HG03135 (cell line): ENCODE data around the gene ITGA2B.
"Not testable (repeated sequence)": the region's sequence is repeated elsewhere in the genome, so short reads cannot be mapped to it uniquely, and the experiment has no call there.

Source experiments
- ATAC-seq: cut with Tn5 transposase; IDR thresholded peaks from one replicate; pipeline ENCODE4 v1.9.1; 2021; ENCODE audit warnings: mild to moderate bottlenecking, moderate library complexity; ENCODE audit not compliant: unreplicated experiment

ITGA2B gene

DNA sequence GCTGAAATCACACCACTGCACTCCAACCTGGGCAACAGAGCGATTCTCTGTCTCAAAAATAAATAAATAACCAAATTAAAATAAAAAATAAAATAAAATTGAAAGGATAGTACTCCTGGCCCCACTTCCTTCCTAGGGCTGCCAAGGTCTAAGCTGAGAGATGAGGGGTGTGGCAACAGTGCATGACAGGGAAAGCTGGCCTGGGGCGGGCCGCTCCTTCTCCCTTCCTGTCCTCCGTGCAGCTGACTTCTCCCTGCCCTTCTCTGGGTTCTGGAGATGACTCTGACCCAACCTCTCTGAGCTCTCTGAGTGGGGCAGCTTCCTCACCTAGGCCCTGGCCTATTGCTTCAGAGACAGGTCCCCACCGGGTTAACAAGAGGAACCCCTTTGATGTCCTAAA lies 56.1 kb downstream of the ITGA2B start:
- no peak for ATAC-seq

DNA sequence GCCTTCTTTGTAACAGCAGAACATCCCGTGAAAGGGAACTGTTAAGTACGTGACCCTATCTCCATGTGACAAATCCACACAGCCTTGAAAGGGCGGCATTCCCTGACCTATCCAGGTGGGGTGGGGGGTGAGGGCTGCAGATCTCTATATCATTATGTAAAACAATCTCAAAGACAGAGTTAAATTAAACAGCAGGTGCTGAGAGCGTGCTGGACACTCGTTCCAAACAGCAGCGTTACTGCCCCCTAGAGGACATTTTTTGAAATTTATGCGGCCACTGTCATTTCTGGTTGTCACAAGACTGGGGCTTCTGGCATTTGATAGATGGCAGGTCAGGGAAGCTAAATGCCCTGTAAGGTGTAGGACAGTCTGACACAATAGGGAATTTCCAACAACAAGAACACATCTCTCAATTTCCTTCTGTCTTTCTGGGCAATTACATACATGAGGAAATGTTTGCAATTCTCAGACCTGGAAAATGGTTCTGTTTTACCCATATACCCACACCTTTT lies 58.1 kb downstream of the ITGA2B start:
- no peak for ATAC-seq

DNA sequence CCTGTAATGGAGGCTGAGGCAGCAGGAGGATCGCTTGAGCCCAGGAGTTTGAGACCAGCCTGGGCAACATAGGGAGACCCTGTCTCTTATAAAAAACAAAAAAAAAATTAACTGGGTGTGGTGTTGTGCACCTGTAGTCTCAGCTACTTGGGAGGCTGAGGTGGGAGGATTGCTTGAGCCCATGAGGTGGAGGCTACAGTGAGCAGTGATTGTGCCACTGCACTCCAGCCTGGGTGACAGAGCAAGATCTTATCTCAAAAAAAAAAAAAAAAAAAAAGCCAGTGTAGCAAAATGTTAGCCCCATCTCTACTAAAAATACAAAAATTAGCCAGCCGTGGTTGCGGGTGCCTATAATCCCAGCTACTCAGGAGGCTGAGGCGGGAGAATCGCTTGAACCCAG lies 59.2 kb downstream of the ITGA2B start:
- not testable (repeated sequence) for ATAC-seq

DNA sequence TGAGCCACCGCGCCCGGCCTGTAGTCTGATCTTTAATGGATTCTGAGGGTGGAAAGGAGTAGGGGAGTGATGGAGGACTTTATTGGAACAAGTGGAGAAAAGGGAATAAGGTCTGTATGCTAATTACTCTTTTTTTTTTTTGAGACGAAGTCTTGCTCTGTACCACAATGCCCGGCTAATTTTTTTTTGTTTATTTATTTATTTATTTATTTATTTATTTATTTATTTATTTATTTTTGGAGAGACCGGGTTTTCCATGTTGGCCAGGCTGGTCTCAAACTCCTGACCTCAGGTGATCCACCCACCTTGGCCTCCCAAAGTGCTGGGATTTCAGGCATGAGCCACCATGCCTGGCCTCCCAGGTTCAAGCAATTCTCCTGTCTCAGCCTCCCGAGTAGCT lies 59.9 kb downstream of the ITGA2B start:
- ATAC-seq = not testable (repeated sequence)

DNA sequence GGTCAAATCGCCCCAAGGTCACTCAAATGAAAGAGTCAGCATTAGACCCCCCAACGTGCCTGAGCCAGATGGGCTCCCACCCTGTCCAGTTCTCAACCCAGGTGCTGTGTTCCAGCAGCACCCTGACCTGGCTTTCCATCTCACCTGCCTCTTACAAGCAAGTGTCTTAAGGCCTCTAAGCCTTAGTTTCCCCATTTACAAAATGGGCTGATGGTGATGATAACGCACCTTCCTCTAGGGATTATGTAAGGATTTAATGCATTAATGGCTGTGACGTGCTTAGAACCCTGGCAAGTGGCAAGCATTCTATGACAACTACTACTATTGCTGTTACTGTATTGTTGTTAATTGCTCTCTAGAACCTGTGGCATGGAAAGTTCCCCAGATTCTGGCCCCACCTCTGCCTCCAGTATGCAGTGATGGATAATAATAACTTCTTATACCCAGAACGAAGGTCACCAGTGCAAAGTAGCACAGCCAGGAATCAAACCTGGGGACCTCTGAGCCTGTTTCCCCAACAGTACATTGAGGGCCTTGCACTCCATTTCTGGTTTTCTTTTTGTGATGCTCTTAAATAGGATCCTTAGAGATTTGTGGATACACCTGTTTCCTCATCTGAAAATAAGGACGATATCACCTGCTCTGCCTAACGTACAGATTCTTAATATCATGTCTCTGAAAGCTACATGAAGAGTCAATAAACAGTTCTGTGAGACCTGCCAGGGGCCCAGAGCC lies 61.6 kb downstream of the ITGA2B start:
- ATAC-seq = no peak

DNA sequence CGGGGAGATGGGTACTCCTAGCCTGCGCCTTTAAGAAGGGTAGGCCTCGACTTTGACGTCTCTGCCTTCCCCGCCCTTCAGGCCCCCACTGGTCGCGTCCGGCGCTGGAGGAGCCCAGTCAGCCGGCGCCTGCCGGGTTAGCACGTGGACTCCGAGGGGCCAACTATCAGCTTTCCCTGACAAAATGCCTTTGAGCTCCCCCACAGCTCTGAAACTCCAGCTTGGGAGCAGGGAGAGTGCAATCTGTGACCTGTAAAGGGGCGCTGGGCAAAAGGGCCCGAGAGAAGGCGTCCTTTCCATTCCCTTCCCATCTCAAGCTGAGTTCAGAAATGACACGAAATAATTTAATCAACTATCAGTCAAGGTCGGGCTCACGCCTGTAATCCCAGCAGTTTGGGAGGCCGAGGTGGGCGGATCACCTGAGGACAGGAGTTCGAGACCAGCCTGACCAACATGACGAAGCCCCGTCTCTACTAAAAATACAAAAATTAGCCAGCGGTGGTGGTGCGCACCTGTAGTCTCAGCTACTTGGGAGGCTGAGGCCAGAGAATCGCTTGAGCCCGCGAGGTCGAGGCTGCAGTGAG lies 62.5 kb downstream of the ITGA2B start:
- peak; percentile 43 for ATAC-seq

DNA sequence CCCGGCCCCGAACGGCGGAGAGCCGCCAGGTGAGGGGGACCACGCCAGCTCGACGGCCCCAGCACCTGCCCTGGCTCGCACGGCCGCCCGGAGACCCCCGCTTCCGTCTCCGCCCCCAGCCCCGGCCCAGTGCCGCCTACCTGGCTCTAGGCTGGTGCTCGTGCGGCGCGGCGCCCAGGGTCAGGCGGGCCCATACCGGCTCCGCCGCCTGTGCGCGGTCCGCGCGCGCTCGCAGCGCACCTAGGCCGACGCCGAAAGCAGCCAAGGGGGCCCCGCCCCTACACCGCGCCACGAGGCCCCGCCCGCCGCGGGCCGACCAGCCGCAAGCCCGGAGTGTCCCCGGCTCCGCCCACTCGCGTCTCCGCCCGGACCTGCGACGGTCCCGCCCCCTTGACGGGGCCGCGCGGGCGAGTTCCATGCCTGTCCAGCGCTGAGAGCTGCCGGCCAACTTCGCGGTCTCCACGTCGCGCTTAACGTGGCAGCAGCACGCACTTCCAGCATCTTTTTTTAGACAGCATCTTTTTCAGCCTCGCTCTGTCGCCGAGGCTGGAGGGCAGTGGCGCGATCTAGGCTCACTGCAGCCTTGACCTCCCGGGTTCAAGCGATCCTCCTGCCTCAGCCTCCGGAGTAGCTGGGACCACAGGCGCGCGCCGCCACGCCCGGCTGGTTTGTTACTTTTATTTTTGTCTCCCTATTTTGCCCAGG lies 64.7 kb downstream of the ITGA2B start, which contains the start of gene SLC25A39:
SLC25A39 (minus strand) TSS at position 253 of the 705 bp plus-strand sequence. CDS start 1,261 bp downstream, outside the sequence.
- peak; percentile 69 for ATAC-seq

DNA sequence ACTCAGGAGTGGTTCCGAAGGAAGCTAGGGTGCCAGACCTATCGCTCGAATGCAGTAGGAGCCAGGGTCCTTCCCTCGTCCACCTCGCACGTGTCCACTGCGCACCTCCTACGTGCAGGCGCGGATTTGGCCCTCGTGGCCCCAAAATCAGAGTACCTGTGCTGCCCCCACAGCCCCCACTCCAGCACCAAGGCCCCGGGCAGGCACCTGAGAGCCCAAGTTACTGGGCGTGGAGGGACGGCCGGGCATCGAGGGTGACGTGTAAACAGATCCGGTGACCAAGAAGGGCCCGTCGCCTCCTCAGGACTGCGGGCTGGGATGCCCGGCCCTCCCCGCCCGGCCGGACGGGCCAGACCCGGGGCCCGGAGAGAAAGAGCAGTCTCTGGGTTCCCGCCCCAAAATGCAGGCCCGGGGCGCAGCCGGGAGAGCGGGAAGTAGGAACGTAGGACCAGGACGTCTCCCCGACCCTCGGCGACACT lies 65.3 kb downstream of the ITGA2B start:
- ATAC-seq = no peak

DNA sequence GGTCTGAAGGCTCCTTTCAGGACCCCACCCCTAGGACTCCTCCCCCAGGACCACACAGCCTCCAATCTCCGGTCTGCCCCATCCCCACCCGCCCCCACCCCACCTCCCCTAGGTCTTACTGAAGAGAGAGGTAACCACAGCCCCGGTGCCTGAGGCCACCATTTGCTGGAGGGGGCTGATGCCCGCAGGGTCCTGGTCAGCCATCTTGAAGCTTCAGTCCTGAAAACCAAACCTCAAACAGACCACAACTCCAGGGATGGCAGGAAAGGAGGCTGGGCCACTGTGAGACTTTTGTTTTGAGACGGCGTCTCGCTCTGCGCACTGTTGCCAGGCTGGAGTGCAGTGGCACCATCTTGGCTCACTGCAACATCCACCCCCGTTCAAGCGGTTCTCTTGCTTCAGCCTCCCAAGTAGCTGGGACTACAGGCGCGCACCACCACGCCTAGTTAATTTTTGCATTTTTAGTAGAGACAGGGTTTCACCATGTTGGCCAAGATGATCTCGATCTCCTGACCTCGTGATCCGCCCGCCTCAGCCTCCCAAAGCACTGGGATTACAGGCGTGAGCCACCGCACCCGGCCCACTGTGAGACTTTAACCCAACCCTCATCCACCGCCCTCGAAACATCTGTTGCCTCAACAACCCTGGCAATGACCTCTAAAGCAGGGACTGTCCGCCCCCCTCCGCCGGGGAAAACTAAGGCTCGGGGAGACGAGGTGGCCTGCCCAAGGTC lies 65.9 kb downstream of the ITGA2B start:
- no peak for ATAC-seq

DNA sequence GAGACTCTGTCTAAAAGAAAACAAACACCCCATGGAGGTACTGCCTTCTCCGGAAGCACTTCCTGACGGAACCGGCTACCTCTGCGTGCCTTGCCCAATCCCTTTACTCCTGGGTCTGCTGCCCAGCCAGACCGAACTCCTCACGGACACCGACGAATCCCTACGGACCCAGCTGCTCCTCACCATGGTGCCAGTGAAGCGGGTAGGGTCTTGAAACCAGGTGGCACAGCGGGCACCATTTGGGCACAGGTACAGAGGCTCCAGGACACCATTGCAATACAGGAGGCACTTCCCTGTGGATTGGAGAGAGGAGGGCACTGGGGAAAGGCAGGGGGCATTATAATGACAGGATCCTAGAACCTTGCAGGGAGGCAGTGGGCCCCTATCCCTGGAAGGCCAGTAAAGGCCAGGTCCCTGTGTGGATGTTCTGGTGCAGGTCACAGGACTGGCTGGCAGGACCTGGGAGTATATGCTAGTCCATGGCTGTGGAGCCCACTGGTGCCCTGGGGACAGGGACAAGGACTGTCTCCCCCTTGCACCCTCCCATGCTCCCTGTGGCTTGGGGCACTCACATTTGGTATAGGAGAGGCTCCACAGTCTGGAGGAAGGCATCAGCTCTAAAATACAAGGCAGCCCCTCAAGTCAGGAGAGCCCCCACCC lies 67.1 kb downstream of the ITGA2B start:
- no peak for ATAC-seq
